Measurements from ENCODE around the gene EPM2AIP1. TPM values are rescaled to one million over a fixed set of nuclear protein-coding genes. Genes with fewer than 3 reads are reported as not detected.
"Not testable (repeated sequence)": the region's sequence is repeated elsewhere in the genome, so short reads cannot be mapped to it uniquely, and the experiment has no call there.

EPM2AIP1 gene
- total RNA-seq, 1 donor from 2014 or later = 51.4 TPM

- no peak for DNase-seq (ENCODE audit: low spot score)
- H3K4me1 ChIP-seq = peaks cover 6% of the 10 kb centered on the region
- no peak for TF ChIP-seq EZH2phosphoT487 (IDR thresholded peaks at IDR 0.05)
- no peak for TF ChIP-seq CTCF (IDR thresholded peaks at IDR 0.05)
- no peak for TF ChIP-seq EZH2 (IDR thresholded peaks at IDR 0.05)
These were observed 28.6 kb downstream of the EPM2AIP1 start for GRCh38 chr3:36964331-36964730.

DNA sequence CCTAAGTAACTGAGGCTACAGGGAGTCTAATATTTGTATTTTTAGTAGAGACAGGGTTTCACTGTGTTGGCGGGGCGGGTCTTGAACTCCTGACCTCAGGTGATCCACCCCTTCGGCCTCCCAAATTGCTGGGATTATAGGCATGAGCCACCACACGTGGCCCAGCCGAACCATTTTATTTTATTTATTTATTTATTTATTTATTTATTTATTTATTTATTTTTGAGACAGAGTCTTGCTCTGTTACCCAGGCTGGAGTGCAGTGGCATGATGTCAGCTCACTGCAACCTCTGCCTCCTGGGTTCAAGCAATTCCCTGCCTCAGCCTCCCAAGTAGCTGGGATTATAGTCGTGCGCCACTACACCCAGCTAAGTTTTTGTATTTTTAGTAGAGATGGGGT is 29.9 kb downstream of the EPM2AIP1 start:
- H3F3A ChIP-seq (ENCODE audit: low read depth); H3K27me3 ChIP-seq; H3K27ac Mint-ChIP-seq; H3K36me3 Mint-ChIP-seq; H3K4me3 Mint-ChIP-seq; H3K4me2 ChIP-seq; H4K20me1 ChIP-seq (ENCODE audit: low read depth); H3K9ac ChIP-seq; H3K27me3 Mint-ChIP-seq (ENCODE audit: insufficient read depth, low read depth); H3K79me2 ChIP-seq (ENCODE audit: low read depth); DNase-seq (ENCODE audit: low spot score); H3K36me3 ChIP-seq; H3K9me3 Mint-ChIP-seq; H2AFZ ChIP-seq (replicated peaks); H3K9me3 ChIP-seq (ENCODE audit: low read depth); H3K4me3 ChIP-seq; H3K27ac ChIP-seq; H3K4me1 ChIP-seq; H3K4me1 Mint-ChIP-seq: not testable (repeated sequence)

More at GRCh38 chr3:36964331-36964730, 28.6 kb downstream of the EPM2AIP1 start:
- Histone ChIP-seq H3K27me3 (no peaks in the 10 kb centered on the region), H2AFZ (replicated peaks) (no peak overlapping the region), H3K4me3 (no peak overlapping the region), H3K27ac (no peak overlapping the region), H3F3A (ENCODE audit: low read depth) (no peaks in the 10 kb centered on the region), H3K9ac (no peak overlapping the region), H3K36me3 (no peaks in the 10 kb centered on the region), H4K20me1 (ENCODE audit: low read depth) (no peaks in the 10 kb centered on the region), H3K4me2 (no peak overlapping the region), H3K79me2 (ENCODE audit: low read depth) (no peaks in the 10 kb centered on the region), H3K9me3 (ENCODE audit: low read depth) (no peaks in the 10 kb centered on the region)
- no peaks in the 10 kb centered on the region for H3K36me3 Mint-ChIP-seq
- no peak overlapping the region for H3K27ac Mint-ChIP-seq
- H3K4me3 Mint-ChIP-seq = no peak overlapping the region
- H3K4me1 Mint-ChIP-seq = peaks cover 11% of the 10 kb centered on the region
- no peaks in the 10 kb centered on the region for H3K9me3 Mint-ChIP-seq
- H3K27me3 Mint-ChIP-seq (ENCODE audit: insufficient read depth, low read depth) = peaks cover 2% of the 10 kb centered on the region

DNA sequence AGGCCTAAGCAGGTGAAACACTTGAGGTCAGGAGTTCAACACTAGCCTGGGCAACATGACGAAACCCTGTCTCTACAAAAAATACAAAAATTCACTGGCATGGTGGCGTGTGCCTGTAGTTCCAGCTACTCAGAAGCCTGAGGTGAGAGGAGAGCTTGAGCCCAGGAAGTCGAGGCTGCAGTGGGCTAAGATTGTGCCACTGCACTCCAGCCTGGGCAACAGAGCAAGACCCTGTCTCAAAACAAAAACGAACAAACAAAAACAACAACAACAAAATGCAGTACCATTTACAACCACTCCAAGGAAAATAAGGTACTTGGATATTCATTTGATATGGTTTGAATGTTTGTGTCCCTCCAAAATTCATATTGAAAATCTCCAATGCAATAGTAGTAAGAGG is 32.4 kb downstream of the EPM2AIP1 start:
- H2AFZ ChIP-seq (replicated peaks) = no peak overlapping the region
- no peak overlapping the region for H3K4me2 ChIP-seq
- peaks cover 2% of the 10 kb centered on the region for H3K27me3 Mint-ChIP-seq (ENCODE audit: insufficient read depth, low read depth)
- no peaks in the 10 kb centered on the region for H3K9me3 ChIP-seq (ENCODE audit: low read depth)
- H3K27me3 ChIP-seq = no peaks in the 10 kb centered on the region
- H3K4me1 ChIP-seq = no peaks in the 10 kb centered on the region
- H3K4me3 Mint-ChIP-seq = no peak overlapping the region
- H3K9ac ChIP-seq = no peak overlapping the region
- H3K27ac ChIP-seq = no peak overlapping the region
- peaks cover 10% of the 10 kb centered on the region for H3K4me1 Mint-ChIP-seq
- TF ChIP-seq EZH2 (IDR thresholded peaks at IDR 0.05) (no peak), EZH2phosphoT487 (IDR thresholded peaks at IDR 0.05) (no peak), CTCF (IDR thresholded peaks at IDR 0.05) (no peak)
- no peak overlapping the region for H3K27ac Mint-ChIP-seq
- H3K36me3 Mint-ChIP-seq = no peaks in the 10 kb centered on the region
- no peak for DNase-seq (ENCODE audit: low spot score)
- H3K79me2 ChIP-seq (ENCODE audit: low read depth) = no peaks in the 10 kb centered on the region
- no peak overlapping the region for H3K4me3 ChIP-seq
- H3K9me3 Mint-ChIP-seq = no peaks in the 10 kb centered on the region
- no peaks in the 10 kb centered on the region for H3K36me3 ChIP-seq
- H3F3A ChIP-seq (ENCODE audit: low read depth) = peaks cover 3% of the 10 kb centered on the region
- no peaks in the 10 kb centered on the region for H4K20me1 ChIP-seq (ENCODE audit: low read depth)

DNA sequence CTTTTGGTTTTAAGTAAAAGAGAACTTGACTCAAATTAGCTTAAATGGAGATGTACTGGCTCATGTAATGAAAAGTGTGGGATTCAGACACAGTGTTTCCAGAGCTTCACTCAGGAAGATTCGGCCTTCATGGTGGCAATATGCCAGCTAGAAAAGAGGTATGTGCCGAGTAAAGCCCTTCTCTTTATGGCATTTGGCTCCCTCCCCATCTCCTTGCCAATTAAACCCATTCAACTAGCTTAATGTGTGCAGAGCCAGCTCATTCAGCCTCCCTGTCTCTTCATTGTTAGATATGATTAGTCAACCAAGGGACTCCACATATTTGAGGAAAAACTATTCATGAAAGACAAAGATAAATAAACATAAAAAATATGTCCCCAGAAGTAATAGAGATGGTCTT is 33.1 kb downstream of the EPM2AIP1 start:
- Histone ChIP-seq H3K27ac (no peak overlapping the region), H3F3A (ENCODE audit: low read depth) (peaks cover 3% of the 10 kb centered on the region), H3K4me2 (no peak overlapping the region), H3K4me3 (no peak overlapping the region), H3K27me3 (no peaks in the 10 kb centered on the region), H3K36me3 (no peaks in the 10 kb centered on the region), H3K9ac (no peak overlapping the region), H3K4me1 (no peaks in the 10 kb centered on the region), H3K9me3 (ENCODE audit: low read depth) (no peaks in the 10 kb centered on the region), H2AFZ (replicated peaks) (no peak overlapping the region), H4K20me1 (ENCODE audit: low read depth) (no peaks in the 10 kb centered on the region), H3K79me2 (ENCODE audit: low read depth) (no peaks in the 10 kb centered on the region)
- Mint-ChIP-seq H3K27ac (peak overlapping the region; percentile 1), H3K4me1 (peaks cover 10% of the 10 kb centered on the region), H3K27me3 (ENCODE audit: insufficient read depth, low read depth) (peaks cover 2% of the 10 kb centered on the region), H3K9me3 (no peaks in the 10 kb centered on the region), H3K36me3 (no peaks in the 10 kb centered on the region), H3K4me3 (no peak overlapping the region)
- TF ChIP-seq EZH2phosphoT487 (IDR thresholded peaks at IDR 0.05) = no peak
- no peak for TF ChIP-seq EZH2 (IDR thresholded peaks at IDR 0.05)
- TF ChIP-seq CTCF (IDR thresholded peaks at IDR 0.05) = no peak
- no peak for DNase-seq (ENCODE audit: low spot score)
